ENCODE measurements around the gene TLE4.

The TLE4 gene

GRCh38 chr9:79658926-79659325 is 87.2 kb downstream of the TLE4 start:
- TF ChIP-seq CTCF (IDR thresholded peaks at IDR 0.05; ENCODE audit: control insufficient read depth, insufficient read depth, low read depth, low read length, missing control alignments), result no peak
- no peak for DNase-seq (ENCODE audit: low read depth)
- H3K4me3 ChIP-seq (ENCODE audit: control insufficient read depth, low read depth, low read length), result no peak overlapping the region

- no peak for TF ChIP-seq CTCF (IDR thresholded peaks at IDR 0.05; ENCODE audit: control insufficient read depth, insufficient read depth, low read depth, low read length, missing control alignments)
- no peak for DNase-seq (ENCODE audit: low read depth)
- no peak overlapping the region for H3K4me3 ChIP-seq (ENCODE audit: control insufficient read depth, low read depth, low read length)
Measured at GRCh38 chr9:79660615-79661014, 88.8 kb downstream of the TLE4 start.

- no peak overlapping the region for H3K4me3 ChIP-seq (ENCODE audit: control insufficient read depth, low read depth, low read length)
- DNase-seq (ENCODE audit: low read depth), result no peak
- TF ChIP-seq CTCF (IDR thresholded peaks at IDR 0.05; ENCODE audit: control insufficient read depth, insufficient read depth, low read depth, low read length, missing control alignments), result no peak
Measured at GRCh38 chr9:79661279-79661678, 89.5 kb downstream of the TLE4 start.

- DNase-seq (ENCODE audit: low read depth), result no peak
- H3K4me3 ChIP-seq (ENCODE audit: control insufficient read depth, low read depth, low read length), result no peak overlapping the region
- TF ChIP-seq CTCF (IDR thresholded peaks at IDR 0.05; ENCODE audit: control insufficient read depth, insufficient read depth, low read depth, low read length, missing control alignments), result no peak
Measured at GRCh38 chr9:79661886-79662536, 90.2 kb downstream of the TLE4 start.

- no peak for TF ChIP-seq CTCF (IDR thresholded peaks at IDR 0.05; ENCODE audit: control insufficient read depth, insufficient read depth, low read depth, low read length, missing control alignments)
- no peak for DNase-seq (ENCODE audit: low read depth)
- H3K4me3 ChIP-seq (ENCODE audit: control insufficient read depth, low read depth, low read length), result no peak overlapping the region
Measured at GRCh38 chr9:79662537-79662956, 90.8 kb downstream of the TLE4 start.

GRCh38 chr9:79663300-79663699 is 91.5 kb downstream of the TLE4 start:
- TF ChIP-seq CTCF (IDR thresholded peaks at IDR 0.05; ENCODE audit: control insufficient read depth, insufficient read depth, low read depth, low read length, missing control alignments), result no peak
- DNase-seq (ENCODE audit: low read depth), result no peak

More at GRCh38 chr9:79663300-79663699, 91.5 kb downstream of the TLE4 start:
- no peak overlapping the region for H3K4me3 ChIP-seq (ENCODE audit: control insufficient read depth, low read depth, low read length)

All from AG09309 (cell line).